NCI-H226 (cell line): ENCODE results near the gene FAM83F.
"Not testable (repeated sequence)": the region's sequence is repeated elsewhere in the genome, so short reads cannot be mapped to it uniquely, and the experiment has no call there.

ENCODE experiments used
- DNase-seq: peaks from one replicate; pipeline ENCODE4 v3.0.0-alpha.2; 2015

The FAM83F gene

DNA sequence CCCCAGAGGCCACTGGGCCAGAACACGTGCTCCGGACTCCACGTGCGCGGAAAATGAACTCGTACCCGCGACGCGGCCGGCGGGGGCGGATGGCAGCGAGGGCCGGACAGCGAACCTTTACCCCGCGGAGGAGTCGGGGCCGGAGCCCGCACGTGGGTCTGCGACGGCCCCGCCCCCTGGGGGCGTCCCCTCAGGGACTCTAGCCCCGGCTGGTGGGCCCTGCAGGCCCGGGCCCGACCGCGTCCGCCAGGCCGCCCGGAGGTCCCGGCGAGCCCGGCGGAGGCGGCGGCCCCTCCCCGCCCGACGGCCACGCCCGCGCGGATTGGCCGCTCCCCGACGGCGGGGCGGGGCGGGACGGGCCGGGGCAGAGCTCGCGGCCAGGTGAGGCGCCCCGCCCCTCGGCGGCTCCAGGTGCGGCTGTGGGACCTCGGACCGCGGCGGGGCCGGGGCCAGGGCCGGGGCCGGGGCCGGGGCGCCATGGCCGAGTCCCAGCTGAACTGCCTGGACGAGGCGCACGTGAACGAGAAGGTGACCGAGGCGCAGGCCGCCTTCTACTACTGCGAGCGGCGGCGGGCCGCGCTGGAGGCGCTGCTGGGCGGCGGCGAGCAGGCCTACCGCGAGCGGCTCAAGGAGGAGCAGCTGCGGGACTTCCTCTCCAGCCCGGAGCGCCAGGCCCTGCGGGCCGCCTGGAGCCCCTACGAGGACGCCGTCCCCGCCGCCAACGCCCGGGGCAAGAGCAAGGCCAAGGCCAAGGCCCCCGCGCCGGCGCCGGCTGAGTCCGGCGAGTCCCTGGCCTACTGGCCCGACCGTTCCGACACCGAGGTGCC is at the start of gene FAM83F:
Gene FAM83F, plus strand, starts transcription at position 389 of the 827 bp plus-strand sequence. Its CDS starts 89 bp downstream, at position 478.
- DNase-seq = no peak

GRCh38 chr22:39946126-39946502 is 48.6 kb upstream of the FAM83F start:
- no peak for DNase-seq

DNA sequence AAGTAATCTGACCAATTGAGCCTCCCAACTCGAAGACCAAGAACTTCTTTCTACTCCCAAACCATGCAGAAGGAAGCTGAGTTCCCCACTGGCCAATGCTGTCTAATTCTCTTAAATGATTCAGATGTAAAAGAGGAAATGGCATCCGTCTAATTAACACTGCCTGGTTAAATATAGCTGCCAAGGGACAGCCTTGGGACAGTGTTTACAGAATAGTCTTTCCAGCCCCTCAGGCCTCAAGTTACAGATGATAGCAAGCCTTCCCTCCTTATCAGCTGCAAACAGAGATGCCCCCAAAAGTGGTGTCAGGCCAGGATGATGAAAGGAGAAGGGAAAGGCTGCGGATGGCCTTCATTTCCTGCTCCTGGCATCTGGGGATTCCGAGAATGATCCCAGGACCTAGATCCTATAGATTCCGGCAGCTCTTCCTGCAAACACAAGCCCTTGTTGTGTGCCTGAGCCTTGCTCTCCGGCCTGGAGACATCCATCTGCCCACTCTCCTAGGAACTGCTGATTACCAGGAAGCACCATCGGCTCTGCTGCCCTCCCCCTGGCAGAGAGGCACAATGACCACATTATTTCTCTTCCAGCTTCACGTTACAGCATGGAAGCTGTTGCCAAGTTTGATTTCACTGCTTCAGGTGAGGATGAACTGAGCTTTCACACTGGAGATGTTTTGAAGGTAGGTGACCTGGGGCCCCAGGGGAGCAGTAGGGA is 48.1 kb upstream of the FAM83F start:
- DNase-seq = no peak

- no peak for DNase-seq
Observed at GRCh38 chr22:39947220-39948216, 47.2 kb upstream of the FAM83F start.

- no peak for DNase-seq
Observed at GRCh38 chr22:39949964-39950737, 44.6 kb upstream of the FAM83F start.

DNA sequence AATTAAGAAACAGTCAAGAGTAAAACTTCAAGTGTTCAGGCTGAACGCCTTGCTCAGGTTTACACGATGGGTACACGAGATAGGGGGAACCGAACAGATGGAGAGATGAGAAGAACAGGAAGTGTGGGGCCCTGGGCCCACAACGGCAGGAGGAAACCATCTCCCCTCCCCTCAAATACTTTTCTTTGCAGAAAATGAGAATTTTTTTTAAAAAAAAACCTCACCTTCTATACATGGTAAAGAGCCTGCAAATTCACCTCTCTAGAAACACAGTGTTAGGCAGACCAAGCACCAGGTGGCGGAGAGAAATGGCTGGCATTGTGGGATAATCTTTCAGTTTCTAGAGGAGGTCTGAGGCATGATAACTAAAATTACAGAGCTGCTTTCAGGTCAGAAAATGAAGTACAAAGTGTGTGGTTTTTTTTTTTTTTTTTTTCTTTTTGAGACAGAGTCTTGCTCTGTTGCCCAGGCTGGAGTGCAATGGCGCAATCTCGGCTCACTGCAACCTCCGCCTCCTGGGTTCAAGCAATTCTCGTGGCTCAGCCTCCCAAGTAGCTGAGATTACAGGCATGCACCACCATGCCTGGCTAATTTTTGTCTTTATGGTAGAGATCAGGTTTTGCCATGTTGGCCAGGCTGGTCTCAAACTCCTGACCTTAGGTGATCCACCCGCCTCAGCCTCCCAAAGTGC is 43.0 kb upstream of the FAM83F start:
- DNase-seq = not testable (repeated sequence)

DNA sequence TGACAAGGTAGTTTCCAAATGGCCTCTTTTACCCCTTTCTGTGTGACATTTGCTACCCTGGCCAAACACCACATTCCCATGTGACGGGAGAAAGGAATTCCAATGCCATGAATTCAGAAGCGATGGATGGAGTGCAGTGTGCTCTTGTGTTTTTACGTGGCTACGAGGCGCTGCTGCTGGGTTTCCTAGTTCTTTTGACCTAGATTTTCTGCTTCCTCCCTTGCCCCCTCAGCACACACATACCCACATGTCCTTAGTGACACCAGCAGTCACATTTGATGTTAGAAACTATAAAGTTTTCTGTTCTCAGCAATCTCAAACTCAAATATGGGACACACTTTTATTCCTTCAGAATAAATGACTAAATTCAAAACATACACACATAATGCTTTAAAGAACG is 42.4 kb upstream of the FAM83F start:
- no peak for DNase-seq

- no peak for DNase-seq
Observed at GRCh38 chr22:39953101-39953500, 41.7 kb upstream of the FAM83F start.

DNA sequence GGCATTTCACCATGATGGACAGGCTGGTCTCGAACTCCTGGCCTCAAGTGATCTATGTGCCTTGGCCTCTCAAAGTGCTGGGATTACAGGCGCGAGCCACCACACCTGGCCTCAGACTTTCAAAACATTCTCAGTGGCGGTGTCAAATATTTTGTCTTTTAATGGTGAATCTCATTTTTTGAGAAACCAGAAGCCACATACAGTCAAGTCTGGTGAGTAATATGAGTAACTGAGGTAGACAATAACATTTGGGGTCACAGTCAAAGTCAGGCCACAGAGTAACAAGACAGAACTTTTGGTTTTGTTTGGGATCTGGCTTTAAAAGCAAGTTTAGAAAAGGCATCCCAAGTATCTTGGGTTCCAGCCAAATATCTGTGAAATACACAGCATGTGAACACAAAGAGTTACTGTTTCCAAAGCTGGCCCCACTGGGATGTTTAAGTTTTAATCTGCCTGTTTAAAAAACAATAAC is 40.1 kb upstream of the FAM83F start:
- DNase-seq = peak; percentile 12

- DNase-seq = no peak
Observed at GRCh38 chr22:39955675-39956074, 39.1 kb upstream of the FAM83F start.

GRCh38 chr22:39956932-39957664 is 37.7 kb upstream of the FAM83F start:
- no peak for DNase-seq

DNA sequence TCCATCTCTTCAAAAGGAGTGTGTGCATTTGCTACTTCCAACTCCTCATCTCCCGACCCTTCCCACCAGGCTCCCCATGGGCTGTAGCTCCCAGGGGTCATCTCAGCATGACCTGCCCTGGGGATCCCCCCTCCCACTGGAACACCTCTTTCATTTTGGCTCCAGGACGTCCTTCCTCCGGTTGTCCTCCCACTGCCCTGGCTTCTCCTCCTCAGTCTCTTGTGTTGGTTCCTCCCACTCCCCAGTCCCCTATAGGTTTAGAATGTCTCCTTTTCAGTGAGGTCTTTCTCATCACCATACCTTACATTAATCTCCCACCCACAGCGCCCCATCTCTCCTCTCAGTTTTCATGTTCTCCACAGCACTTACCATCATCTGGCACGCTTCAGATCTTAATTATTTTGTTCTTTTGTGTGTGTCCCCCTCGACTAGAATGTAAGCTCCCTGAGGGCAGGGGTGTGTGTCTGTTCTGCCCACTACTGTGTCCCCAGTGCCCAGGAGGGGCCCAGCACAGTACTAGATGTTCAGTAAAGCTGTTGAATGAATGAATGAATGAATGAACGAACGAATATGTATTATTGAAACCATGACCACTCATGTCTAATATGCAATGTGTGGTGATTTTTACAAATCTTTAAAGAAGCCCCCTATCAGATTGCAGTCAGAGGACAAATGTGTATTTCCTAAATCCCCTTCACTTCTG is 36.6 kb upstream of the FAM83F start:
- DNase-seq = no peak

DNA sequence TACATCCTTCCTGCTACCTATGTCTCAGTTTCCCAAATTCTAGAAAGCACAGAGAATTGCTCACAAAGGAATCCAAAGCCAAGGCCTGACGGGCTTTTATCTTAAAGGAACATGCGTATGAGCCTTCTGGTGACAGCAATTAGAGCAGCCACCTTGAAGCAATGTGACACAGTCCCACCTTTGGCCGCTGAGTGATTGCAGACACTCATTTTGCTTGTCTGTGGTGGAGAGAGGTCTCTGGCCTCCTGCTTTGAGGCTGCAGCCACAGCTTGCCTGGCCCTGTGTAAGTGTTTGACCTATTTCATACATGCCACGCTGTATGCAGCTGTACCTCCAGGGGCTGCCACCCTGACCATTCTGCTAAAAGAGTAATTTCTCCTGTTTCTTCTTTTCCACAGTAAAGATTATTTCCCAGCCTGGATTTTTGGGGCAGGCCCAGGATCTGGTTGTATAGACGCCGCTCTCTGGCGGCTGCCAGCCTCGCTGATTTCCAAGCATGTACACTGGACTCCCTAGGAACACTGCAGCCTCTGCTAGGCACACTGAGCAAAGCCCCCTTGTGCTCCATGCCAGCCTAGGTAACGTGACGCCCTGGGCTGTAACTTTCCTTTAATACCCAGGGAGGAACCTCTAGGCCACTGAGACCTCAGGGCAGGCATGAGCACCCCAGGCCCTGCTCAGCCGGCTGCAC is 35.7 kb upstream of the FAM83F start:
- DNase-seq = no peak

DNA sequence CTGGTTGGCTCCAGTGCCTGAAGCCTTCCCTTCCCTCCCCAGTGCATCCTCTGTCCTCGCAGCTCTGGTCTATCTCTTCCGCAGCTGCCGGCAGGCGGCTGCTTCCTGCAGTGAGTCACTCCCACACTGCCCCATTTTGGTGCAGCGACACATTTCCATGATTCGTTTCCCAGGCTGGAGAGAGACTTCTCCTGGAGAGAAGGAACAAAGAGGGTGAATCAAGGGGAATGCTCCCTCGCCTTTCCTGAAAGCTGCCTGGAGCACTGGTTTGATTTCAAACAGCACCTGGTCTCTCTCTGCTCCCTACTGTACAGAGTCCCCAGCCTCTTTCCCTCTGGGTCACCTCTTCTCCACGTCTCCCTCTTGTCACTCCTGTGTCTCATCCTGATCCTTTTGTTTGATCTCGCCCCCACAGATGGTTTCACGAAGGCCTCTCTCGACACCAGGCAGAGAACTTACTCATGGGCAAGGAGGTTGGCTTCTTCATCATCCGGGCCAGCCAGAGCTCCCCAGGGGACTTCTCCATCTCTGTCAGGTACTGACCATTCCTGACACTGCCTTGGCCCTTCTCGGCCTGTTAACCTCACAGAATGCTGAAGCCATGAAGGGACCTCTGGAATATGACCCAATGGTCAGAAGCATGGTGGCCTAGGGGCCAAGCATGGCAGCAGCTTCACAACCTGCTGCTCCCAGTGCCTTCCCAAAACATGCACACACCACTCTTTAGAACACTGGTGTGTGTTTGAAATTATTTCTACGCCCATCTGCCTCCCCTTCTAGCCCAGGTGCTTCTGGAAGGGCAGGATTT is 34.9 kb upstream of the FAM83F start, which contains the start of gene TMA7B:
Gene TMA7B, plus strand, starts transcription at position 758 of the 808 bp plus-strand sequence. CDS start 3,978 bp downstream, outside the sequence.
- DNase-seq = peak; percentile 34

DNA sequence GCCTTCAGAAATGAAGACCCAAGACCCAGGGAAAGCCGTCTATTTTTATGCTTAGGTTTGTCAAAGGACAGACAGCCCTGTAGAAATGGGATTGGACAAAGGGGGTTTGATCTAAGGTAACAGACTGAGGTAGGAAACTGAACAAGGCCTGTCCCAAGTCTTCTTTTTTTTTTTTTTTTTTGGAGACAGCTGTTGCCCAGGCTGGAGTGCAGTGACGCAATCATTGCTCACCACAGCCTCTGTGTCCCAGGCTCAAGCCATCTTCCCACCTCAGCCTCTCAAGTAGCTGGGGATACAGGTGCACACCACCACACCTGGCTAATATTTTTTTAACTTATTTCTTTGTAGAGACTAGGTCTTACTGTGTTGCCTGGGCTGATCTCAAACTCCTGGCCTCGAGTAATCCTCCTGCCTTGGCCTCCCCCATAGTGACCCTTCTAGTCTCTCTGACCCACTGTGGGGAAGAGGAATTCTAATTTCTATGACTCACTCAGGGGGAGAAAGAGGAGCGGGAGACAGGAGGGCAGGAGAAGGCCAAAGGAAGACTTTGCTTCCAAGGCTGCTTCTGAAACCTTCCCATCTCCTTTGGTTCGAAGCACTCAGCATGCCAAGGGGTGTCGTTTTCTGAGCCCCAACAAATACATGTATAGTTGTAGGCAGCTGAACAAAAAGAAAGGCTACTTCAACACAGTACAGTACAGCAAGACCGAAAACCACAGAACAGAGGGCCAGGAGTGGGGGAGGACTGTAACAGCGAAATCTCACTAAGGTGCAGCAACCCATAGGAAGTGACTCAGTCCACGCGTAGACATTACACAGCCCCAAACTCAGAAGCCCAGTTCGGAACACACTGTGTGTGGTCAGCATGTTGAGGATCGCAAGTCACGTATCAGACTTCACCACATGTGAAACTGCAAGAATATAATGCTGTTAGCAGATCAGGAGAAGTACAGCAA is 33.7 kb upstream of the FAM83F start:
- DNase-seq = peak; percentile 85

DNA sequence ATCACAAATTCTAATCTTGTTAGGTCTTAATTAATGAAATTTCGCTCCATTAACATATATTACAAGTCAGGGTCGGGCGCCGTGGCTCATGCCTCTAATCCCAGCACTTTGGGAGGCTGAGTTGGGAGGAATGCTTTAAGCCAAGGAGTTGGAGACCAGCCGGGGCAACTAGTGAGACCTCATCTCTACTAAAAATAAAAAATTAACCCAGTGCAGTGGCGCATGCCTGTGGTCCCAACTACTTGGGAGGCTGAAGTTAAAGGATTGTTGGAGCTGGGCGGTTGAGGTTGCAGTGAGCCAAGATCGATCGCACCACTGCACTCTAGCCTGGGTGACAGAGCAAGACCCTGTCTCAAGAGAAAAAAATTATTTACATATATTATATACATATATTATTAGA is 32.7 kb upstream of the FAM83F start:
- DNase-seq = no peak

GRCh38 chr22:39965748-39966147 is 29.0 kb upstream of the FAM83F start:
- no peak for DNase-seq
